Measurements from ENCODE around the gene IQCB1.
"Not testable (repeated sequence)": the region's sequence is repeated elsewhere in the genome, so short reads cannot be mapped to it uniquely, and the experiment has no call there.

Gene IQCB1

DNA sequence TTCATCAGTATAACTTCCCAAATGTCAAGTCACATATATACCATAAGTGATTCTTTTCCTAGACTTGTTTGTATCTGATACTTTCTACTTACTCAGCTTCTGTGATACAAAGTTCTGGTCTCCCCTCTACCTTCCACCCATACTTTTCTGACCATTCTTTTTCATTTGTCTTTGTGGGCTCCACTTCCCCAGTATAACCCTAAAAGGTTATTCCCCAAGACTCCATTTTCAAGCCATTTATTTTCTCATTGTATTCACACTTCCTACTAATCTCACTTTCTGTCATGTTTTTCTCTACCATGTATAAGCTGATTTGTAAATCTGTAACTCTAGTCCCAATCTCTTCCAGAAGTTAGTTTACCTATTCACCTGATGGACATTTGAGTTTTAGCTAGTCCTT lies 34.0 kb downstream of the IQCB1 start:
- no peak for DNase-seq

DNA sequence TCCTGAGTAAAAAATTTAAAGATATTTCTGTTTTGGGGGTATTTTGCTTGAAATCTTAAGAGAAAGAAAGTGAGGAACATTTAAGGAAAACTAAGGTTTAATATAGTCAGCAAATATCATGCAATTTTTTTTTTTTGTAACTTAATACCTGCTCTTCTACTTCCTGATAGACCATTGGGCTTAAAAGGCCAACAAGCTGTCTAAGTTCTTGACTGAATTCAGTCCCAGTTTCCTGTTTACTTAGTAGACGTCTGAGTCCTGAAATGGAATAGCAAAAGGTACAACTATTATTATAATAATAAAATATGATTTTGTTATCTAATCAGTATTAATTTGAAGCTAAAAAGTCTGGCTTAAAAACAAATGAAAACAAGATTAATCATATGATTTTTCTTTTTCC lies 37.9 kb downstream of the IQCB1 start:
- DNase-seq, result no peak

DNA sequence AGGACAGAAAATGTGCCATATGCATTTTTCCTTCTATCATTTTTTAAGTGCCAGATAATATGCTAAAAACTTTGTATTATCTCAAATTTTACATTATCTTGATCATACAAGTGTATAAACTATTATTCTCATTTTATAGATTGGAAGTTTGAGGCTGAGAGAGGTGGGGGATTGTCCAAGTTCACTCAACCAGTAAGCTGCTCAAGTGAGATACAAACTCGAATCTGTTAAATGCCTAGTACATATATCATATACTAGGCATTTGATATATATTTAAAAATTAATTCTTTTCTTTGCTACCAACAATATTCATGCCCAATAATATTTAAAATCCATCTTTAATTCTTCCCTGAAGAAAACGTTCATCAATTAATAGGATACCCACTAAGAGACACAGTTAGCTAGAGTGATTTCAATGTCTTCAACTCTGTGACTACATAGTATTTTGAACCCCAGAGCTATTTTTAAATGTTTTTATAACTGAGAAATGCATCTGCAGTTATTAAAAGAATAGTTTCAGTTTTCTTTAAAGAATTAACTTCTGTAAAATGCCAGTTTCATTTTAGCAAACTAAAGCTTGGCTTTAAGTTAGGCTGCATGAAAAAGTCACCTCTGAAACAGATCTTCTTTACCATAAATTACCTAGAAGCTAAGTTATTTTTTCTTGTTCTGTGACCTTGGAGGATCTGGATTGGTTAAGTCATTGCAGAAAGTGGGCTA lies 40.4 kb downstream of the IQCB1 start:
- no peak for DNase-seq

DNA sequence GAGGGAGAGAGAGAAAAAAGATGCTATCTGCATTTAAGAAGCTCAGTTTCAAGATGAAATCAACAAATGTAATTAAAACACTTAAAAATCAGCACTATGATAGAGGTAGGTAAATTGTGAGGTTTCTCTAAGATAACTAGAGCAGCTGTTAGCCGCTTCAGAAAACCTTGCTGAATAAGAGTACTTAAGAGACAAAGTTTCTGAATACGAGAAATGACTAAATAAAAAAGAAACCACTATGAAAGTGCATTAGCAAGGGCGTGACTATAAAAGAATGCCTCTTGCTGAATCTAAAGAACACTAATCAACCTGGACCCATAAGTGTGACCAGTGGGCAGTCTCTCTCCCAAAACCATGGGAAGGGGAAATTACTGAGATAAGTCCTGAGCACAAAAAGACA lies 41.8 kb downstream of the IQCB1 start:
- DNase-seq, result no peak

DNA sequence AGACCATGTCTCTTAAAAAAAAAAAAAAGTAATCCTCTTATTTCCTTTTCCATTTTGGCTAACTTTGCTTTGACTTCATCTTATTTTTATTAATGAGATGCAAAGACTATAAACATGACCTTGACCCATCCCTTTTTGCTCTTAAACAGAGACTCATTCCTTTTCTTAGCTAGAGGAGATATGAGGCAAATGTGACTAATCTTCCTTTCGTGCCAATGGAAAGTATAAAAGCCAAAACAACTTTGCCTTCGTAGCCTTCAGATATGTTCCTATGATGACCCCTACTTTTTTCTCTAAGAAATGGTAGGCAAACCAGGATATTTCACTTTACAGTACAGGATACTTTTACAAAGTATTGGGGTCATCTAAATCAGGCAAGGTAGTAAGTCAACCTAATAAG lies 48.4 kb downstream of the IQCB1 start:
- no peak for DNase-seq

DNA sequence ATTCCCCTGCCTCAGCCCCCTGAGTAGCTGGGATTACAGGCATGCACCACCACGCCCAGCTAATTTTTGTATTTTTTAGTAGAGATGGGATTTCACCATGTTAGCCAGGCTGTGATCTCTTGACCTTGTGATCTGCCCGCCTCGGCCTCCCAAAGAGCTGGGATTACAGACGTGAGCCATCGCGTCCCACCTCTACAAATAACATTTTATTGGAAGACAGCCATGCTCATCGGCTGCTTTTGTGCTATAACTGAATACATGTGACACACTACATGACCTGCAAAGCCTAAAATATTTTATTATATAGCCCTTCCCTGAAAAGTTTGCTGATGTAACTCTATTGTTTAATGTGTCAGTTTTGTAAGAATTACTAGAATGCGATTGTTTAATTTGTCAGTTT lies 52.1 kb downstream of the IQCB1 start:
- DNase-seq, result not testable (repeated sequence)

DNA sequence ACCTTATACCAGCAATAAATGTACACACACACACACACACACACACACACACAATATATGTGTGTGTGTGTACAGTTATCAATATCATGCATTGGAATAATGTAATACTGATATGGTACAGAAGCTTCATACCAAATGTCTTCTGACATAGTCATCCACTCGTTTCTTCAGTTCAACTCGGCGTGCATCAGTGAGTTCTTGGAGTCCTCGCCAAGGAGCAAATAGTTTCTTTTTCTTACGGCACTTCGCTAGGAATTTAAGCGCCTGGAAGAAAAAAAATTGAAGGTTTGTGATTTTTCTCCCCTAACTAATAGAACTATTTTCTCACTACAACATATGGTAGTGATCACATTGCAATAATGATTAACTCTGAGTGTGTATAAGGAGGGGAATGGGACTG lies 53.2 kb downstream of the IQCB1 start:
- DNase-seq, result no peak

DNA sequence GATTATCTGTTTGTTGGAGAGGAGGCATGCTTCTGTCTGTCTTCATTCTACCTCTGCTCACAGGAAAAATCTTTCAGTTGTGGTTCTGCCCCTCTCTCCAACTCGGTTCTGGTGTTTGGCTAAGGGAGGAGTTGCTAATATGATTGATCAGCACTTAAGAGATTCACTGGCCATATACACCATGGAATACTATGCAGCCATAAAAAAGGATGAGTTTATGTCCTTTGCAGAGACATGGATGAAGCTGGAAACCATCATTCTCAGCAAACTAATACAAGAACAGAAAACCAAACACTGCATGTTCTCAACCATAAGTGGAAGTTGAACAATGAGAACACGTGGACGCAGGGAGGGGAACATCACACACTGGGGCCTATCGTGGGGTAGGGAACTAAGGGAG lies 59.8 kb downstream of the IQCB1 start:
- not testable (repeated sequence) for DNase-seq

DNA sequence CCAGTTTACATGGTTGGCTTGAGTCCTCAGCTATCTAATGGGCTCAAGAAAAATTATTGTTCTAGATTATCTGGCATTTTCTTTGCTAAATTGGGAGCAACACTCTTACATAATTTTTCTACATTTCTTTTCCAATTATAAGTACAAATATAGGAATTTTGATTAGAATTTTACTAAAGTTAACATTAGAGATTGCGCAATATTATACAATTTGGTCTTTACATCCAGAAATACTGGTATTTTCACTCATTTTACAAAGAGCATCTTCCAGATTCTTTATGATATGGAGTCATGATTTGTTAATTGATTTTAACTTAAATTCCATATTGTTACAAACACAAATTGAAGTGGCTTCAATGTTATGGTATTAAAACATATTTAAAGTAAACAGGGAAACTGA lies 65.6 kb downstream of the IQCB1 start:
- no peak for DNase-seq

DNA sequence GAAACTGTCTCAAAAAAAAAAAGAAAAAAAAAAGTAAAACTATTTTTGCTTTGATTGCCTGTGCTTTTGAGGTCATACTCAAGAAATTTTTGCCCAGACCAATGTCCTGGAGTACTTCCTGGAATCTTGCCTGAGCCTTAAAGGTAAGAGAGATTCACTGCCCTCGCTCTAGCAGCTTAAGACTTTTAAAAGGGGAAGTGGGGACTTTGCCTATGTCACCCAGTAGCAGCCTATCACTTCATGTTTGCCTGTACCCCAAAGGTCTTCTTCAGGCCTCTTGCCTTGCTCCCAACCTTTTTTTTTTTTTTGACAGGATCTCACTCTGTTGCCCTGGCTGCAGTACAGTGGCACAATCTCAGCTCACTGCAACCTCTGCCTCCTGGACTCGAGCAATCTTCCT lies 66.4 kb downstream of the IQCB1 start:
- no peak for DNase-seq

DNA sequence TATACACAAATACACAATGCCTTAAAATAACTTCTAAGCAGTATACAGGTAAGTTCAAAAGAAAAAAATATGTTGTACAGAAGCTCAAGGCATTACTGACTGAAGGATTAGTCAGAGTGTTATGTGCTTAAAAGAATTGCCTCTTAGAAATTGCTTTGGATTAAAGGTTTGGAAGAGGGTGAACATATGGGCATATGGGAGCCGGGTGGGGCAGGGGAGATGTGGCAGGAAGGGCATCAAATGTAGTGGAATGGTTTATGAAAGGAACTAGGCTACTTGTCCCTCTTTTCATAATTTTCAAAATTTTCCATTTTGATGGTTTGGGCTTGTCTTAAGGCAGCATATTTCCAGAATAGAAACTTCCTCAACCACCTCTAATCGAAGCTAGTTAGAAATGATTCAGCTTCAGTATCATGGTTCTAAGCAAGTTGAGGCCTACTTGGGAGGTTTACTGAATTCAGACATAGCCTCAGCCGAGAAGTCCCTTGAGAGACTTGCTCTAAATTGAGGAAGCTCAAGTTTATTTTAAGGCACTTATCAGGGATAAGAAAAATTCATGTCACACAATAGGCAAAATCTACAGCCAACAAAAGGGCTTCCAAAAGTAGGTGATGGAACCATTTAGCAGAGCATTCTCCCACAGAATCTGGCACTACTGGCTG lies 75.2 kb downstream of the IQCB1 start:
- DNase-seq, result no peak

DNA sequence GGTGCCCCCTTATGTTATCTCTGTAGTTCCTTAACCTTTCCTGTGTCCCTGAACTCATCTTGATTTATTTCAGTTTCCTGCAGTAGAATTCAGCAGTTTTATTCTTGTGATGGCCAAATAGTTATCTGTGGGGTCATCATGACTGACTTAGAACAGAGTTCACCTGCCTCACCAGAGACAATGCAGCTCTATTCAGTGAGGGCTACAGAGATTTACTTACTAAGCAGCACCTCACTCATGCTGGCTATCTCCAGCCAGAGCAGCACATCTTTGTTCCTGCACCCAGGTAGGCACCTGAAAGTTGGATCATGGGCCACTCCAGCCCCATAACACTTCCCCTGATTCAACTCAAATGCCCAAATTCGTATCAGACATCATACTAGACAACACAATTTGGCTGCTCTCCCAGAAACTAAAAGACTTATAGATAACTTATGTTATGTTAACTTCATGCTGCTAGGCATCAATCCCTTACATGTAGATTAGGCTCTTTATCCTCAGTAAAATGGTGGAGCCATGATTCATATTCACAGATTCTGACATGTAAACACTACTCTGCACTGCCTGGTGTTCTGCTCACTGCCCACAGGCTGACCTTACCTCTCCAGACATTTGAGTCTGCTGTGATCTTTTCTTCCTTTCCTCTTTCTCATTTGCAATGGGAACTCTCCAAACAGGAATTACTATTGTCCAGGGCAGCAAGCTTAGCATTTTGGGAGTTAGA lies 76.0 kb downstream of the IQCB1 start:
- no peak for DNase-seq

DNA sequence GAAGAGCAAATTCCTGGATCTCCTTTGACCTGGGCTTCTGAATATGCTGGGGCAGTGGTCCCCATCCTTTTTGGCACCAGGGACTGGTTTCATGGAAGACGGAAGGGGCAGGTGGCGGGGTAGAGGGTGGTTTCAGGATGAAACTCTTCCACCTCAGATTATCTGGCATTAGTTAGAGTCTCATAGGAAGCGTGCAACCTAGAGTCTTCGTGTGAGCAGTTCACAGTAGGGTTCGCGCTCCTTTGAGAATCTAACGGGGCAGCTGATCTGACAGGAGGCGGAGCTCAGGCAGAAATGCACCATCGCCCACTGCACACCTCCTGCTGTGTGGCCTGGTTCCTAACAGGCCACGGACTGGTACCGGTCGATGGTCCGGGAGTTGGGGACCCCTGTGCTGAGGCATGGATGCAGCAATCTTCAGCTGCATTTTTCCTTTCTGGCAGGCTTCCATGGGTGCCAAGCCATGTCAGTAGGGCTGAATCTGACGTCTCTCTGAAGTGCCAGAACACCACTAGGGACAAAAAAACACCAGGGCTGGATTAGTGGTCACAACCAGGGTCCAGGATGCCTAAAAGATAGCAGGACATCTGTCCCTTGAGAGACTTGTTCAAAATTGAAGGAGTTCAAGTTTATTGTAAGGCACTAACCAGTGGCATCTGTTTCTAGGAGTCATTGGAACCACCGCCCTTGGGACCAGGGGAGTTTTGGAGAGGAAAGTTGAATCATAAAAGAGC lies 76.9 kb downstream of the IQCB1 start:
- DNase-seq, result no peak

DNA sequence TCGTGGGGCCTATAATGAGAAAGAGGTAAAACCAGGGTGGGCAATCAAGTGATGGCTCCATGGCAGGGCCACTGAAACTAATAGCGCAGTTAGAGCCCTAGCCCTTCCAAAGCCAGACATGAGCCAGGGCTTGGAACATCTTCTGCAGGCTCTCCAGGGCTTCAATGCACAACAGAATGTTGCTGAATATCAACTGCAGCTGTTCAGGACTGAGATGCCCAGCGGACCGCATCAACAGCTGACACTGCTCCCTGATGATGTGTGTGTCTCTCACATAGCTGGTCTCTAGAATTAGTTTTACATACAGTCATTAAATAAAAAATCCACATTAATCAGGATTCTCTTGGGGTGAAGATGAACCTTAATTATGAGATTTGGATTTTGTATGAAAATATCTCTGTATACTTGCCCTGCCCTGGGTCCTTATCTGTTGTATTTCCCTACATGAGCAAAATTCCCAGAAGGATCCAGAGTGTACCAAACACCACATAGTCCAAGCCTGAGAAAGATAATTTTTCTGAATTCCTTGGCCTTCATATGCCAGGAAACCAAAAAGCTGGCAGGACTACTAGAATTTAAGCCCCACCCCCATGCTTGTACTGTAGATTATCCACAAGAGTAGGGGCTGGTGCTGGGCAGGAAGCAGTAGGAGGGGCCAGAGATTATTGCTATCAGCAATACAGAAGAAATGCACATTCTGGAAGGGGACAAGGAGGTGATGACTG lies 77.6 kb downstream of the IQCB1 start:
- DNase-seq, result no peak

DNA sequence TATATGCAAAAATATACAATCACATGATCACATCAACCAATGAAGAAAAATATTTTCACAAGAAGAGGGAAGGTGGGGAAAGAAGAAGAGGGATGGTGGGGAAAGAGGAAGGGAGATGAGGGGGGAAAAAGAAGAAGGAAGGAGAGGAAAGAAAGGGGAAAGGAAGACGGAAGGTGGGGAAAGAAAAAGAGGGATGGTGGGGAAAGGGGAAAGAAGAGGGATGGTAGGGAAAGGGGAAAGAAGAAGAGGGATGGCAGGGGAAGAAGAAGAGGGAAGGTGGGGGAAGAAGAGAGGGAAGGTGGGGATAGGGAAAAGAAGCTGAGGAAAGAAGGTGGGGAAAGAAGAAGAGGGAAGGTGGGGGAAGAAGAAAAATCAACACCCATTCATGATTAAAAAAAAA lies 82.1 kb downstream of the IQCB1 start:
- DNase-seq, result no peak

DNA sequence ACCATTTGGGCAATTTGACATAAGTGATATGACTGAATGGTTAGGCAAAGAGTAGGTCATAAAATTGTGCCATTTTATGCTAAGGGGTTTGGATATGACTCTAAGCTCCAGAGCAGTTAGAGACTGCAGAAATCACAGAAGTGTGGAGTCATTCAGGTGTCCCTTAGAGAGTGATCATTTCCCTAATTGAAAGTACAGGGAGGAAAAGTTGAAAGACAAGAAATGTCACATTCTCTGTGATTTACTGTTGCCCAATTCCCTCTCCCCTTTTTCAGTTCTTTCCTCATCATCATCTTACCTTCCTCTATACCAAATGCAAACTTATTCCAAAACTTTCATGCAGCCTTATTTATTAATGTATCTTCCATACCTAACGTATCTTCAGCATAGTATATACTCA lies 82.6 kb downstream of the IQCB1 start:
- DNase-seq, result no peak

DNA sequence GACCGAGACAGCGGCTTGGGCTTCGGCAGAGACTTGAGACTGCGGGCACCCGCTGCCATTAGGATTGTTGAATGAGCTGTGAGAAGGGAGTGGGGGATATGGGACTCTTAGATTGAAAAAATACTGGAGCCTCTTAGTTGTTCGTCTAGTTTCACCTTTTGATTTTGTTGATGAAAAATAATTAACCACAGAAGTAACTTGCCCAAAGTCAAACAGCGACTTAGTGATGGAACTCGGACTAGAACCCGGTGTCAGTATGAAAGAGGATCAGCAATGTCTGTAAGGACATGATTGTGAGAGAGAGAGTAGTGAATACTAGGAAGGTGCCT lies 84.8 kb downstream of the IQCB1 start:
- no peak for DNase-seq

DNA sequence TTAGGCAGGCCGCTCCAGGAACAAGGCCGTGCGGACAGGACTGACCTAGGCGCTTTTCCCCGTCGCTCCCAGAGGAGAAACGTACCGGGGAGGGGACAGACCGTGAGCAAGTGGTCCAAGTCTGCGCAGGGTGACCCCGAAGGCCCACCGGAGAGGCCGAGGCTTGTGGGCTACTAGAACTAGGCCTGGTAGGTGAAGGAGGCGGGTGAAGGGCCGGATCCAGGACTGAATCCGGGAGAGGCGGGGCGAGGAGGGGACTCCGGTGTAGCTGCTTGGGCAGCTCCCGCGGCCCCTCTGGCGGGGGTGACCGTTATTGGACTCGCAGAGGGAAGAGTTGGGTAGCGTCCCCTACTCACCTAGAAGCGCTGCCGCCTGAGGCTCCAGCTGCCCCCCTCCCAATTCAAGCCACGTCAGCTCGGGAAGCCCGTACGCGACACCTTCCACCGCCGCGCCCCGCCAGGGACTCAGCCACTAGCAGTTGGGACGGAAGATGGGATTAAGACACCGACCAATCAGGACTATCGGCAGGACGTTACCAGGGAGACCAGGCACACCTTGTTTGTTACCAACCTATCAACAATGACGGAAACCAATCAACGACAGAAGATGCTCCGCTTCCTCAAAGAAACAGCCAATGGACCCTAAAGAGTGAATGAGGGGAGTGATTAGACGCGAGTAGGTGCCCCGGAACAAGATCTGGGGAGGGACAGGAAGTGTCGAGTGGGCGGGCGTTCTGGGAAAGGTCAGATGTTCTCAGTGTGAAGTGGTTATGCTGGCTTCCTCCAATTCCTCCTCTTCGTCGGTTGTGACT lies 85.4 kb downstream of the IQCB1 start, which contains the start of gene GOLGB1:
Gene GOLGB1 (minus strand): TSS at position 466 of the 811 bp plus-strand sequence. CDS start 18,770 bp downstream, outside the sequence.
- DNase-seq, result peak; percentile 96 to 99

DNA sequence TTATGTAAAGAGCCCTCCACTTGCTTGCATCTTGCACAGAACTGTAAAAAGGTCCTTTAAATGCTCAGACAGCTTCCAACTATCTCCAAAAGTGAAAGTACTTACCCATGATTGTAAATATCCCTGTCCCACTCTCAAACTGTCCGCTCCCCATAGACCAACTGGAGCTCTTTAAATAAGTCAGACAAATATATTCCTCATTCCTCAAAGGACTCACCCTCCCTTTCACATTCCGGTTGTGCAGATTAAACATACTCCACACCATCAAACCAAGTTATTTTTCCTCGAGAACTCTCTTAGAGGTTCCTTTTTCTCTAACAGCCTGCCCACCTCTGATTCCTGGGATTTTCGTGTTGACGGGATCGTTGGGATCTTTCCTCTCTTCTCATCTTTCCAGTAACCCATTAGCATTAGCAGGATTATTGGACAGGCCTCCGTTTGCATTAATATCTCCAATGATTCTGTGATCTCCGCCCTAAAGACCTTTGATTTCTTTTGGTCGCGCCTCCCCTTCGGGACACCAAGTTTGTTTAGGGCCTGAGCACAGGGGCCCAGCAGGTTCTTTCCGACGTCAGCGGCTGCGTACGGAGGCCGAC lies 86.1 kb downstream of the IQCB1 start:
- no peak for DNase-seq

DNA sequence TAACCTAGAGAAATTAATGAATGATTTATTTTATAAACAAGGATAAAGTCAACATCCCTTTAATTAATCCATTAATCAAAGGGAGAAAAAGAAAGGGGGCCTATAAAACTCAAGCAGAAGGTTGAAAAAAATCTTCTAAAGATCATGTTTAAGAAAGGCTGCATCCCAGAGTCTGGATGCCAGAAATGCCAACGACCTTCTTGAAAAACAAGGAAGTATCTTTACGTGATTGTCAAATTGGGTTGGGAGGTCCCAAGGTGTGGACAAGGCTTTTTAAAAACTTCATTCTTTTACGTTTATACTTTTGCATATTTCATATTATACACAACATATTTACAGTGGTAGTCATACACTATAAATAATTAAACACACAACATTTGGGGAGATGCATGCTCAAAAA lies 86.9 kb downstream of the IQCB1 start:
- DNase-seq, result no peak

DNA sequence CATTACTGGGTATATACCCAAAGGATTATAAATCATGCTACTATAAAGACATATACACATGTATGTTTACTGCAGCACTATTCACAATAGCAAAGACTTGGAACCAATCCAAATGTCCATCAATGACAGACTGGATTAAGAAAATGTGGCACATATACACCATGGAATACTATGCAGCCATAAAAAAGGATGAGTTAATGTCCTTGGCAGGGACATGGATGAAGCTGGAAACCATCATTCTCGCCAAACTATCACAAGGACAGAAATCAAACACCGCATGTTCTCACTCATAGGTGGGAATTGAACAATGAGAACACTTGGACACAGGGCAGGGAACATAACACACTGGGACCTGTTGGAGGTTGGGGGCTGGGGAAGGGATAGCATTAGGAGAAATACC lies 91.8 kb downstream of the IQCB1 start:
- DNase-seq, result not testable (repeated sequence)

Data from cerebellar nuclear complex (tissue), 1 donor.